H1 (cell line): ENCODE results near the gene ZCCHC17. TPM values are rescaled to one million over a fixed set of nuclear protein-coding genes. Genes with fewer than 3 reads are reported as not detected.

Experiments
- ATF2 ChIP-seq: IDR thresholded peaks from 2 replicates; pipeline ENCODE4 v1.6.1; 2012; ENCODE audit warnings: low read length, inconsistent platforms
- BRCA1 ChIP-seq: IDR thresholded peaks from 2 replicates; pipeline ENCODE4 v1.6.1; 2012; ENCODE audit warnings: low read depth, low read length, improper control_type of control experiment
- CHD1 ChIP-seq: IDR thresholded peaks from 2 replicates; pipeline ENCODE4 v1.6.1; 2012; ENCODE audit warnings: low read depth, low read length, improper control_type of control experiment
- GABPA ChIP-seq: IDR thresholded peaks from 2 replicates; pipeline ENCODE4 v1.6.1; 2011; ENCODE audit warnings: mild to moderate bottlenecking, low read length, moderate library complexity, borderline replicate concordance; ENCODE audit not compliant: insufficient read depth
- GTF2F1 ChIP-seq: IDR thresholded peaks from 2 replicates; pipeline ENCODE4 v1.6.1; 2012; ENCODE audit warnings: low read depth, low read length, improper control_type of control experiment, borderline replicate concordance
- JUND ChIP-seq: IDR thresholded peaks from 2 replicates; pipeline ENCODE4 v1.6.1; 2011; ENCODE audit warnings: mild to moderate bottlenecking, improper control_type of control experiment, low read length
- NRF1 ChIP-seq: IDR thresholded peaks from 2 replicates; pipeline ENCODE4 v1.6.1; 2011; ENCODE audit warnings: mild to moderate bottlenecking, low read depth, low read length, improper control_type of control experiment
- PHF8 ChIP-seq: fragments of 200-600 bp; sonication (generic); conservative IDR thresholded peaks from 2 replicates; pipeline ENCODE4 v1.7.1; 2012; ENCODE audit warnings: low read depth, mild to moderate bottlenecking, inconsistent platforms, low read length, moderate library complexity
- SP2 ChIP-seq: IDR thresholded peaks from 2 replicates; pipeline ENCODE4 v1.6.1; 2012; ENCODE audit warnings: mild to moderate bottlenecking, low read length, inconsistent platforms
- polyA plus RNA-seq, 7 experiments: library from polyadenylated mRNA; depleted of rRNA in 3 of 7; stranded (reverse) in 5 of 7; unstranded in 2 of 7; fragments of >200 nt in 5 of 7; fragments of 200-250 nt in 2 of 7; gene quantifications; 1 replicate in 5 of 7; 2 replicates in 1 of 7; 4 replicates in 1 of 7; pipeline versions ENCODE4 v1.2.1 to v1.2.3, GENCODE V29; 2011 to 2013; ENCODE audit warnings: missing spikeins in 2 of 7, mixed read lengths in 2 of 7
- total RNA-seq: library from RNA; stranded (reverse); fragmentation: NEBNext Ultra II Directional; extraction: Animal tissue kit (Norgen Biotek cat#: 25700); gene quantifications from 2 replicates; pipeline ENCODE4 v1.2.1, GENCODE V29; 2021

Gene ZCCHC17
- total and polyA plus RNA-seq, 2 of the 8 experiments (the other 6 are each of a cell fraction or from before 2014, with no cell fraction given), result 51.6 to 59.3 TPM

GRCh38 chr1:31405578-31406245 is 108.9 kb downstream of the ZCCHC17 start (continued):
- TF ChIP-seq ATF2 (no peak), CHD1 (no peak), GTF2F1 (no peak), NRF1 (no peak), BRCA1 (no peak), SP2 (no peak), PHF8 (no peak), GABPA (no peak), JUND (no peak)
